IPS-15b (cell line): ENCODE results near the gene SPTLC2.
"Not testable (repeated sequence)": the region's sequence is repeated elsewhere in the genome, so short reads cannot be mapped to it uniquely, and the experiment has no call there.

Experiments
- H3K27me3 ChIP-seq: one replicate; pipeline ENCODE4 v1.6.1; 2013; ENCODE audit warnings: low read length; ENCODE audit not compliant: control insufficient read depth, insufficient read depth
- H3K36me3 ChIP-seq: one replicate; pipeline ENCODE4 v1.6.1; 2013; ENCODE audit warnings: low read length; ENCODE audit not compliant: control insufficient read depth, insufficient read depth
- H3K4me1 ChIP-seq: one replicate; pipeline ENCODE4 v1.6.1; 2013; ENCODE audit warnings: mild to moderate bottlenecking, low read length; ENCODE audit not compliant: control insufficient read depth, insufficient read depth
- H3K4me3 ChIP-seq: one replicate; pipeline ENCODE4 v1.5.1; 2013; ENCODE audit warnings: low read depth, low read length
- H3K9ac ChIP-seq: one replicate; pipeline ENCODE4 v1.6.1; 2013; ENCODE audit warnings: low read depth, mild to moderate bottlenecking, low read length
- H3K9me3 ChIP-seq: one replicate; pipeline ENCODE4 v1.6.1; 2013; ENCODE audit warnings: mild to moderate bottlenecking, low read length; ENCODE audit not compliant: control insufficient read depth, insufficient read depth

Gene SPTLC2

DNA sequence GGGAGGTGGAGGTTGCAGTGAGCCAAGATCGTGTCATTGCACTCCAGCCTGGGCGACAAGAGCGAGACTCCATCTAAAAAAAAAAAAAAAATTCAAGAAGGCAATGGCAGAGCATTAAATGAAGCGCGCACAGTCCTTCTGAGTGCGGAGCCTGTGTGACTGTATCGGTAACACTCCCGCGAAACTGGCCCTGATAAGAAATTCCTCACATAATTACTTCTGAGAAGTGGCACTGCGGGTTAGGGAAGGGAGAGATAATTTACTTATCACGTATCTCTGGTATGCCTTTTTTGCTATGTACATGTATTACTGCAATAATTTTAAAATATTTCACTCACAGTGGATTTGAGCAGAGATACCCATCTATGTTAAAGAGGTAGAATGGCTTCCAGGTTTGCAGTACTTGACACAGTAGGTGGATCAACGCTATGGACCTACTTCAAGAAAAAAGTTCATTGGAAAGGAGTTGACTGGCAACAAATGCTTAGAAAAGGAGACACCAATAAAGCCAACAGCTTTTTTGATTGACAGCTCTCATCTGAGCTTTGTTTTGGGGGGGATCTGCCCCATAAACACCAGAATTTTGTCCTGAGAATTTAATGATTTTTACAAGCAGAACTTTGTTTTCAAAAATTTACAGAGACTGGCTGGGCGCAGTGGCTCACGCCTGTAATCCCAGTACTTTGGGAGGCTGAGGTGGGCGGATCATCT lies 29.2 kb upstream of the SPTLC2 start:
- Histone ChIP-seq H3K27me3 (no peaks in the 10 kb centered on the region), H3K9me3 (no peaks in the 10 kb centered on the region), H3K4me3 (no peak overlapping the region), H3K9ac (no peak overlapping the region), H3K4me1 (no peaks in the 10 kb centered on the region), H3K36me3 (no peaks in the 10 kb centered on the region)

- Histone ChIP-seq H3K4me3 (no peak overlapping the region), H3K9me3 (peaks cover 4% of the 10 kb centered on the region), H3K4me1 (no peaks in the 10 kb centered on the region), H3K27me3 (no peaks in the 10 kb centered on the region), H3K9ac (no peak overlapping the region), H3K36me3 (no peaks in the 10 kb centered on the region)
Observed at GRCh38 chr14:77642407-77642806, 26.0 kb upstream of the SPTLC2 start.

- Histone ChIP-seq H3K4me1 (no peaks in the 10 kb centered on the region), H3K9me3 (peaks cover 4% of the 10 kb centered on the region), H3K36me3 (no peaks in the 10 kb centered on the region), H3K4me3 (peak overlapping the region; percentile 10), H3K27me3 (no peaks in the 10 kb centered on the region), H3K9ac (no peak overlapping the region)
Observed at GRCh38 chr14:77641534-77642341, 25.3 kb upstream of the SPTLC2 start.

- H3K9ac ChIP-seq = no peak overlapping the region
- H3K9me3 ChIP-seq = peaks cover 4% of the 10 kb centered on the region
- H3K36me3 ChIP-seq = no peaks in the 10 kb centered on the region
- H3K27me3 ChIP-seq = no peaks in the 10 kb centered on the region
- H3K4me1 ChIP-seq = no peaks in the 10 kb centered on the region
- no peak overlapping the region for H3K4me3 ChIP-seq
Observed at GRCh38 chr14:77640756-77641533, 24.5 kb upstream of the SPTLC2 start.

DNA sequence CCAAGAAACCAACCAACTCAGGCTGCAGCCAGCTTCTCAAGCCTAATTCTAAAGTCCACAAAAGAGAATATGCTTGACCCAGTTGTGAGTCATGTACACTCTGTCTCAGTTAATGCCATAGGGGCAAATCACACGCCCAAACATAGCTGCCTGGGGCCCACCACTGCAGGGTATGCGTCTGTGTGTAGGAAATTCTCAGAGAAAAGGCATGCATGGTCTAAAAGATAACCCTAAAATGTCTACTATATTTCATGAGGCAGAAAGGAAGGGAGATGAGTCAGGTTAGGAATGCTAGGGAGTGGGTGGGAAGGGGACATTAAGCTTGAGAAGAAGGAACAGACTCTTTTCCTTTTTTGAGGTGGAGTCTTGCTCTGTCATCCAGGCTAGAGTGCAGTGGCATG lies 22.3 kb upstream of the SPTLC2 start:
- Histone ChIP-seq H3K27me3 (no peaks in the 10 kb centered on the region), H3K9ac (no peak overlapping the region), H3K4me1 (no peaks in the 10 kb centered on the region), H3K36me3 (no peaks in the 10 kb centered on the region), H3K4me3 (no peak overlapping the region), H3K9me3 (peaks cover 7% of the 10 kb centered on the region)

DNA sequence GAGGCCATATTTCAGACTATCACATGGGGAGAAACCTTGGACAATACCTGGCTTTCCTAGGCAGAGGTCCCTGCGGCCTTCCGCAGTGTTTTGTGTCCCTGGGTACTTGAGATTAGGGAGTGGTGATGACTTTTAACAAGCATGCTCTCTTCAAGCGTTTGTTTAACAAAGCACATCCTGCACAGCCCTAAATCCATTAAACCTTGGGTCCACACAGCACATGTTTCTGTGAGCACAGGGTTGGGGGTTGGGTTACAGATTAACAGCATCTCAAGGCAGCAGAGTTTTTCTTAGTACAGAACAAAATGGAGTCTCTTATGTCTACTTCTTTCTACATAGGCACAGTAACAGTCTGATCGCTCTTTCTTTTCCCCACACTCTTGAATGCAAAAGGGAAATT lies 19.4 kb upstream of the SPTLC2 start:
- not testable (repeated sequence) for H3K27me3 ChIP-seq, H3K4me1 ChIP-seq, H3K4me3 ChIP-seq, H3K9ac ChIP-seq, H3K36me3 ChIP-seq
- H3K9me3 ChIP-seq = peaks cover 14% of the 10 kb centered on the region

DNA sequence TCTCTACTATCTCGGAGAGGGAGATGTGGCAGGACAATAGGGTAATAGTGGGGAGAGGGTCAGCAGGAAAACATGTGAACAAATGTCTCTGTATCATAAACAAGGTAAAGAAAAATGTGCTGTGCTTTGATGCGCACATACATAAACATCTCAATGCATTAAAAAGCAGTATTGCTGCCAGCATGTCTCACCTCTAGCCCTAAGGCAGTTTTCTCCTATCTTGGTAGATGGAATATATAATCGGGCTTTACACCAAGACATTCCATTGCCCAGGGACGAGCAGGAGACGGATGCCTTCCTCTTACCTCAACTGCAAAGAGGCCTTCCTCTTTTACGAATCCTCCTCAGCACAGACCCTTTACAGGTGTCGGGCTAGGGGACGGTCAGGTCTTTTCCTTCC lies 19.0 kb upstream of the SPTLC2 start:
- H3K4me1 ChIP-seq, H3K4me3 ChIP-seq, H3K36me3 ChIP-seq, H3K9ac ChIP-seq, H3K27me3 ChIP-seq: not testable (repeated sequence)
- H3K9me3 ChIP-seq = peaks cover 14% of the 10 kb centered on the region

DNA sequence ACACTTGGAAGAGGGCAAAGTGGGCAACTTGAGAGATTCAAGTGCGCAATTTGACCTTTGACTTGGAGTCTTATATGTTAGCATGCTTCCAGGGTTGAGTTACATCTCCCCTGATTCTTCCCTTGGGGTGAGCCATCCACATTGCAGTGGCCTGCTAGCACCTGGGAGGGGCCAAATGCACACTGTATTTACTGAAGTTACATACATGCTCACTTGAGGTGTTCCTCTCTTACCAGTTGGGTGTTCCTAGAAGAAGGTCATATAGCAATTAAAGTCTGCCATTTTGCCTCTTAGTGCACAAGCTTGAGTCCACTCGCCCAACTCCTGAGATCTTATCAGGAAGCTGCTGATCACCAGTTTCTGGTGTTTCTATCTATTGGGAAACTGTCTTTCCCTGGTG lies 13.7 kb upstream of the SPTLC2 start:
- Histone ChIP-seq H3K4me3 (no peak overlapping the region), H3K9ac (no peak overlapping the region), H3K36me3 (no peaks in the 10 kb centered on the region), H3K4me1 (no peaks in the 10 kb centered on the region), H3K9me3 (peaks cover 10% of the 10 kb centered on the region), H3K27me3 (no peaks in the 10 kb centered on the region)

GRCh38 chr14:77625360-77625759 lies 8.9 kb upstream of the SPTLC2 start:
- Histone ChIP-seq H3K4me3 (no peak overlapping the region), H3K9me3 (no peaks in the 10 kb centered on the region), H3K9ac (no peak overlapping the region), H3K27me3 (no peaks in the 10 kb centered on the region), H3K36me3 (no peaks in the 10 kb centered on the region), H3K4me1 (peaks cover 2% of the 10 kb centered on the region)

GRCh38 chr14:77623201-77623600 lies 6.8 kb upstream of the SPTLC2 start:
- H3K27me3 ChIP-seq = no peaks in the 10 kb centered on the region
- no peak overlapping the region for H3K4me3 ChIP-seq
- H3K4me1 ChIP-seq = peaks cover 5% of the 10 kb centered on the region
- no peaks in the 10 kb centered on the region for H3K36me3 ChIP-seq
- H3K9me3 ChIP-seq = no peaks in the 10 kb centered on the region
- H3K9ac ChIP-seq = no peak overlapping the region

DNA sequence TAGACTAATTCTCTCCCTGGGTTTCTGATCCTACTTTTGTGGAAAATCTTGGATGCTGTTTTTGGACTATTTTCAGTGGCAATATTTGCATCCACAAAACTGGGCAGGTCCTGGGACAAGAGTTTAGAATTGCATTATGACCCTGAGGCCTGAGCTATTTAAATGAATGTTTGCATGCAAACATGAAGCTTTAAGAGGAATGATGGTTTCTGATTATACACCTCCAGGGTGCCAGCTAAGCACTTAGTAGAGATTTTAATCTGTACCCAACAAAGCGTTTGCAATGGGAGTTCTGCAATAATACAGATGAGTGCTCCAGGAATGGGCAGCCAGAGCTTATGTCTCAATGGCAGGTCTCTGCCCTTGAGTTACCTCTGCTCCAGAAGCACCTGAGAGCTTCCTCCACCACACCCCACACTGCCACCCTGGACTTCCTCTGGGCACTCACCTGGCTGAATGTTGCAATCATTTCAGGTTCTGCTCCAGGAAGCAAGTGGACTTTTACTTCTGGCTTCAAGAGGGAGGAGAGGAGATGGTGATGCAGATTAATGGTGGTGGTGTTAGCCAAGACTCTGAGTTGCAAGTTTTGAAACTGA lies 6.0 kb upstream of the SPTLC2 start:
- Histone ChIP-seq H3K9me3 (no peaks in the 10 kb centered on the region), H3K27me3 (no peaks in the 10 kb centered on the region), H3K9ac (no peak overlapping the region), H3K4me1 (peaks cover 13% of the 10 kb centered on the region), H3K36me3 (no peaks in the 10 kb centered on the region), H3K4me3 (no peak overlapping the region)
